HG02571 (cell line): Measurements from ENCODE around the gene KIAA0040.

Experiments used
- ATAC-seq: cut with Tn5 transposase; IDR thresholded peaks from one replicate; pipeline ENCODE4 v1.9.1; 2021; ENCODE audit warnings: mild to moderate bottlenecking, moderate library complexity; ENCODE audit not compliant: unreplicated experiment

Gene KIAA0040

GRCh38 chr1:175172503-175172902 lies 20.1 kb downstream of the KIAA0040 start:
- ATAC-seq = no peak

- no peak for ATAC-seq
Measured at GRCh38 chr1:175171036-175171913, 21.3 kb downstream of the KIAA0040 start.

GRCh38 chr1:175169286-175170018 lies 23.1 kb downstream of the KIAA0040 start:
- no peak for ATAC-seq

DNA sequence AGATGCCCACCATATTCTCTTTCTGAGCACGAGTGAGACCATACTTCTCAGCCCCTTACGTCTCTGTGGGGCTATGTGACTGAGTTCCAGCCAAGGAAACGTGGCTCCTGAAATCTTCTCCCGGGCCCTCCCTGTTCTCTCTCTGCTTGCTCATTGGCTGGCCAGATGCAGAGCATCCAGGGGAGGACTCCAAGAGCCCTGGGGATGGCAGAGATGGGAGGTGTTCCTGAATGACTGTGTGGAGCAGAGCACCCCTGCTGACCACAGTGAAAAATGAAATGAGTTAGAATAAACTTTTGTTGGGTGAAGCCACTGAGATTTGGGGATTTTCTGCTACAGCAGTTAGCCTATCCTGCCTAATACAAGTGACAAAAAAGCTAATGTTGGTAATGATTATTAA lies 23.8 kb downstream of the KIAA0040 start:
- no peak for ATAC-seq

GRCh38 chr1:175167861-175168260 lies 24.7 kb downstream of the KIAA0040 start:
- ATAC-seq = no peak

DNA sequence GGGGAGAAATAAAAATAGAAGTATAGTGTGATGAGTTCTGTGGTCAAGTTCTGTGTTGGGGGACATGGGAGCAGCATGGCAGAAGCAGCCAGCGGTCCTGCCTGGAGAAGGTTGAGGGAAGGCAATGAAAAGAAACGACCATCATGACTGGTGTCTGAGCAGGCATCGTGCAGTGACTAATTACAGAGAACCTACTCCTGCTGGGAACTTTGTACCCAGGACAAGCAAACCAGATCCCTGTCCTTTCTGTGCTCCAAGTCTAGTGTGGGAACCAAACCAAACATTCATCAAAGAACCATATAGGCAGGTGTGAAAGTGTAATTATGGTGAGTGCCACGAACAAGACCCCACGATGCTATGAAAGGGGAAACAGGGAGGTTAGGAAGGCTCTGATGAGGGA lies 25.8 kb downstream of the KIAA0040 start:
- no peak for ATAC-seq

DNA sequence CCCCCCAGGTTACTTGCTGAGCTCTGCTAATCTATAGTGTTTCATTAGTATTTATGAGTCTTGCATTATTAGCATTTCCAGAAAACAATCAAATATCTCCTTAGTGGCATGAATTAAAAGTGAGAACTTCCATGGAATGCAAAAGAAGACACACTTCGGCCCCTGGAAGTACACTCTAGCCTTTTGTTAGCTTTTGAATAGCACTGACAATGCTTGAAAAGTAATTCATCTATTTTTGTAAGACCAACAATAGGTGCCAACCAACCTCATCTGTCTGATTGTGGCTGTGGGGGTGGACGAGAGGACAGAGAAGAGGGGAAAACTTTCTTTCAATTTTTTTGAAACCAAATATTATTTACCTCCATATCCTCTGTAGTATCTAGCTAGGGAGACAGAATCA lies 27.8 kb downstream of the KIAA0040 start:
- ATAC-seq = no peak

- no peak for ATAC-seq
Measured at GRCh38 chr1:175163702-175164101, 28.9 kb downstream of the KIAA0040 start.

GRCh38 chr1:175162955-175163354 lies 29.6 kb downstream of the KIAA0040 start:
- no peak for ATAC-seq

- no peak for ATAC-seq
Measured at GRCh38 chr1:175158170-175158591, 34.4 kb downstream of the KIAA0040 start.

DNA sequence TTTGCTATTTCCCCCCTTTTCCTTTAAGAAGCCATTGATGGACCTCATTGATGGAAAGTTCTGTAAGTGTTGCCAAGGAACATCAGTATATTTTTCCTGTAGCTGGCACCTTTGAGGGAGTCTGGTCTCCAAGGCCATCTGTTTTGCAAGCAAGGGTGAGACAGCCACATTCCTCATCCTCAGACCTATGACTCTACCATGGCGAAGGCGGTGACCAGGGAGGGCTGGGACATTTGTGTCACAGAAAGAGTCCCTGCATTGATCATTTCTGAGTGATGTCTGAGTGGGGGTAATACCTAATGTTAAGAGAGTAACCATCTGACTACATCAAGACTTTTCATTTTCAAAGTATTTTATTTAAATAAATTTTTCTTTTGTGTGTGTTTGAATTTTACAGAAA lies 35.4 kb downstream of the KIAA0040 start:
- ATAC-seq = no peak

DNA sequence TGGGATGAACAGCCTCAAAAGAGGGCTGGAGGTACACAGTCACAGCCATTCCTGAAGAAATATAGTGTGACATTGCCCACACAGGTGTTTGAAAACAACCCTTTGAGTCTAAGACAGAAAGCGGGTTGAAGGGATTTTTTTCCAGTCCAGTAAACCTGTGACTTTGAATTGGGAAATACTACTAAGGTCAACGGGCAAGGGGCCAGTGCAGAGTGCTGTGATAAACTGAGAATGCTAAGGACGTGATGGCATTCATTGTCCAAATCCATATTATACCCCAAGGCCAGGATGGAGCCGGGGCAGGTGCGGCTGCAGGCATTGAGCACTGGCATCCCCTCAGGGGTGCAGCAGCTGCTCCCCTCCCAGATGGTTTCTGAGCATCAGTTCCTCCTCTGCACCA lies 36.6 kb downstream of the KIAA0040 start:
- no peak for ATAC-seq

- ATAC-seq = no peak
Measured at GRCh38 chr1:175155473-175155856, 37.1 kb downstream of the KIAA0040 start.

- ATAC-seq = no peak
Measured at GRCh38 chr1:175154629-175155472, 37.7 kb downstream of the KIAA0040 start.

DNA sequence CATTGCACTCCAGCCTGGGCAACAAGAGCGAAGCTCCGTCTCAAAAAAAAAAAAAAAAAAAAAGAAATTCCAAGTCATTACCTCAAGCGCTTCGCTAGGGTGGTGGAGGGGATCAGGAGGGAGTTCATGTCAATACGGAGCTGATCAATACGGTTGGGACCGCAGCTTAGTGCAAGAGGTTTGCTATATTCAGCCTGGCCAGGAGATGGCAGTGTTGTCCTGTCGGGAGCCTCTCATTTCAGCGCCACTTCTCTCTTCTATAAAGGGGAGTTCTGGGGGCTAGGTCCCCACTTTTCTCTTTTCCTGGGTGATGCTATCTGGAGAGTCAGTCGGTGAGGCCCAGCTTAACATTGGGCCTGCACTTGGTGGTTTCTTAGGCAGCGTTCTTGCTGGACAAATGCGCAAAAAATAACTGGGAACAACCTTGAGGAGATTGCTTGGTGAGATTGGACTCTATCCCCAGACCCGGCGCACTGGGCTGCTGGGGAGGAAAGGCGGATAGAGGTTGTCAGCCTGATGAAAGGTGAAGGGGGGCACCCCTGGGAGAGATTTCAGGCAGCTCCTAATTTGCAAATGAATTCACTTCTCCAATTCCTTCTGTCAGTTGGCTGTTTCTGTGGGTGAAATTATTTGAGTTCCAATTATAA lies 40.4 kb downstream of the KIAA0040 start:
- ATAC-seq = no peak

- ATAC-seq = no peak
Measured at GRCh38 chr1:175150596-175151319, 41.8 kb downstream of the KIAA0040 start.

DNA sequence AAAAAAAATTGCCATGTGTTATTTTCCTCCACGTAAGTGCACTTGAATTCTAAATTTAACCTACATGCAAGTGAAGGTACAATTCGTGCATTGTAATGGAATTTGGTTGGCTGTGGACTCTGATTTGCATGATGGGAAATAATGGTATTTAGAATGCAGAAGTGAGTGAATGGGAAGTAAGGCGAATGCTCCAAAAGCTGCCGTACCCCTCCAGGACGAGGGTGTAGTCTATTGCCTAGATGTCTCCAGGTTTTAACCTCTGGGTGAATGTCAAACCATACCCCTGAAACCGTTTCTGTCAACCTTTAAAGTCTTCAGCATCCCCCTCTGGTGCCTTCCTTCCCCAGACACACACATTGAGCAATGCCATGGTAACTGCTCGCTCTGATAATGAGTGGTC lies 44.5 kb downstream of the KIAA0040 start:
- ATAC-seq = no peak

DNA sequence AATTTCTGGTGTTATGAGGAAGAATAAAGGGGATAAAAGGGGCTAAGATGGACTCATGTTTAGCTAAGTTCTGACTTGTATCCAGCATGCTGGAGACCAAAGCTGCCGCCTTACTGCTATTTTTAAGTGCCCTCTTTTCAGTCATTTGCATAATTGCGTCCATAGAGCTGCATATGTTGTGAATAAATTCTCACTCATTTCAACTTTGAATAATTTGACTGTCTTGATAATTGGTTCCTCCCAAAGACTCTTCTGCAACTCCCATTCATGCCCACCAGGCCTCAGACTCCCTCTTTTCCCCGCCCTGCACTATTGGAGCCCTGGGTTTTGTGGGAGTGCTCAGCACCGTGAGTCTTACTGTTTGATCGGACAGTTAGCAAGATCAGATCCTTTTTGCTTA lies 45.0 kb downstream of the KIAA0040 start:
- ATAC-seq = no peak

DNA sequence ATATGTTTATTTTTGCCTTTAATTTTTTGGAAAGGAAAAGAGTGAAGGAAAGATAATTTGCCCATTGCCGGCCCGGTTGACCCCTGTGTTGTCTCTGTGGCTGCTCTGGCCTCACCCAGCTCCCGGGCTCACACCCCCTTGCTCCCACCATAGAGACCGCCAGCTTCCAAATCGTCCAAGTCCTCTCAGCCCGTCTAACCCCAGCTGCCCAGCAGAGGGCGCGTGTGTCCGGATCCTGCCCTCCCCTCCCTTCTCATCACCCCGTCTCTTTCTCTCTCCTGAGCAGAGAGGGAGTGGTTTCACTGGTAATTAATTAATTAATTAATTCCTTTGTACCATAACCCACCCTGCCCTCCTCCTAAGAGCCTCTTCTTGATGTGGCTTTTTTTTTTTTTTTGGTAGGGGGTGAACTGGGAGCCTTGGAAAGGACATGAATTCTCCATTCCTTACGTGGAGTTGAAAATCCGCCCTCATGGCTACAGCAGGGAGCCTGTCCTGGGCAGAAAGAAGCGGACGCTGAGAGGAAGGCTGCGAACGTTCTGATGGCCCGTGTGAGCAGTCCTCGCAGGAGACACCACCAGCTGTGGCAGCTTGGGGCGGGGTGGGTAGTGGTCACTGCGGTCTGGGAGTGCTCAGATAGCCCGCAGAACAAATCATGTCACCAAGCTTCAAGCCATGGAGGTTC lies 45.9 kb downstream of the KIAA0040 start:
- ATAC-seq = no peak
